GM10248 (cell line): ENCODE results near the gene EXOC8.

Experiments
- CTCF ChIA-PET: fragments of 300-600 bp; sonication (Branson Sonifier 250); formaldehyde crosslinking; extraction: SDS; loops from one replicate; lab custom pipeline; 2021; ENCODE audit warnings: antibody characterized with exemption; lab: Yijun Ruan, JAX
- POLR2A ChIA-PET: fragments of 350-650 bp; sonication (Branson Sonifier 250); formaldehyde crosslinking; extraction: SDS; loops from one replicate; lab custom pipeline; 2020; ENCODE audit warnings: antibody characterized with exemption; lab: Yijun Ruan, JAX
- DNase-seq: peaks from one replicate; pipeline ENCODE4 v3.0.0; 2012; ENCODE audit errors: extremely low spot score
- CTCF ChIP-seq: IDR thresholded peaks from 2 replicates; pipeline ENCODE4 v1.5.1; 2012; ENCODE audit warnings: mild to moderate bottlenecking, low read depth; ENCODE audit errors: extremely low read depth, missing control alignments, control extremely low read depth

The EXOC8 gene

GRCh38 chr1:231337472-231338269 is at the start of gene EXOC8:
TSS of gene EXOC8 (minus strand) at chr1:231337852. CDS start at chr1:231337745, 107 bp downstream.
- CTCF ChIA-PET = interaction anchor here (0.8 to 11.0 kb wide), 17 partner anchors 11 to 696 kb away, joined by 3 to 87 read pairs (median 4); no protein-coding TSS in a partner anchor
- DNase-seq = peak; percentile 97

GRCh38 chr1:231386466-231386865 is 48.8 kb upstream of the EXOC8 start:
- POLR2A ChIA-PET = interaction anchor here (0.5 kb wide), 1 partner anchor 55 kb away, joined by 6 read pairs; no protein-coding TSS in a partner anchor
- CTCF ChIA-PET = interaction anchor here (0.9 to 1.6 kb wide), 3 partner anchors 15 to 187 kb away, joined by 3 to 5 read pairs (median 3); no protein-coding TSS in a partner anchor
- no peak for TF ChIP-seq CTCF
- no peak for DNase-seq

More at GRCh38 chr1:231337472-231338269, at the start of gene EXOC8:
- no peak for TF ChIP-seq CTCF
- POLR2A ChIA-PET = interaction anchor here (0.5 to 1.4 kb wide), 7 partner anchors 13 to 370 kb away, joined by 3 to 8 read pairs (median 3); no protein-coding TSS in a partner anchor

- ChIA-PET CTCF (interaction anchor here (1.3 to 1.6 kb wide), 2 partner anchors 16 to 28 kb away, joined by 3 to 5 read pairs; no protein-coding TSS in a partner anchor), POLR2A (interaction anchor here (1.0 kb wide), 1 partner anchor 48 kb away, joined by 5 read pairs; the partner anchor contains the start of genes EXOC8 and SPRTN)
- no peak for TF ChIP-seq CTCF
- no peak for DNase-seq
Observed at GRCh38 chr1:231385416-231385748, 47.7 kb upstream of the EXOC8 start.

GRCh38 chr1:231384696-231385415 is 47.2 kb upstream of the EXOC8 start:
- TF ChIP-seq CTCF = no peak
- POLR2A ChIA-PET = interaction anchor here (1.0 kb wide), 1 partner anchor 47 kb away, joined by 5 read pairs; the partner anchor contains the start of genes EXOC8 and SPRTN
- CTCF ChIA-PET = no interaction called here
- DNase-seq = no peak

GRCh38 chr1:231383159-231383860 is 45.7 kb upstream of the EXOC8 start:
- no peak for DNase-seq
- CTCF ChIA-PET = interaction anchor here (1.6 kb wide), 1 partner anchor 10 kb away, joined by 5 read pairs; no protein-coding TSS in a partner anchor
- POLR2A ChIA-PET = no interaction called here
- no peak for TF ChIP-seq CTCF

- no peak for DNase-seq
- ChIA-PET POLR2A (no interaction called here), CTCF (interaction anchor here (1.2 to 2.3 kb wide), 4 partner anchors 10 to 25 kb away, joined by 3 to 9 read pairs (median 6); no protein-coding TSS in a partner anchor)
- TF ChIP-seq CTCF = no peak
Observed at GRCh38 chr1:231382426-231382825, 44.8 kb upstream of the EXOC8 start.
